ENCODE results near the gene ZBTB39. TPM values are rescaled to one million over a fixed set of nuclear protein-coding genes. Genes with fewer than 3 reads are reported as not detected.

ZBTB39 gene
- total and polyA plus RNA-seq, 2 donors (not counting 1 experiment from before 2014, with no cell fraction given) = 5.4 to 13.9 TPM

DNA sequence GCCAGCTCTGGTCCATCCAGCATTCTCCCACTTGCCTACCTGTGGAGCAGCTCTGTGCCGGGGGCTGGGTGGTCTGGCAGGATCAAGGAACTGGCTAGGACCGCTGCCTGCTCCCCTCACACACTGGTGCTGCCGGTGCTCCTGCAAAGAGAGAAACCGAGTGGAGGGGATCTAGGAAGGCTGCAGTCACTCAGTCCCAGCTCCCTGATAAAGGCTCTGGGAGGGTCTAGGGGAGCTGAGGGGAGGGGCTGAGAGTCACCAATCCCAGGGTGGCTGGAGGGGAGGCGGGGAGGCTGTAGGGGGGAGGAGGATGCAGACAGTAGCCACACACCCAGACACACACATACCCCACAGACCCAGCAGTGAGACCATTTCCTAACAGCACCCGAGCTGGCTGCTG is 10.0 kb upstream of the ZBTB39 start, which contains the start of gene TAC3:
TSS of gene TAC3 (minus strand) at position 182 of the 400 bp plus-strand sequence. CDS start 732 bp downstream, outside the sequence.
- H3K27ac Mint-ChIP-seq = no peak within 1 kb of the TSS
- Histone ChIP-seq H3K4me2 (replicated peaks; ENCODE audit: low read depth, low read length, poor library complexity, severe bottlenecking) (no peak within 1 kb of the TSS), H3K9me3 (ENCODE audit: control extremely low read depth in 1 of 3, control insufficient read depth in 2 of 3, insufficient read depth in 1 of 3, low read length in 2 of 3) (no peaks in the 10 kb centered on the region), H2AFZ (ENCODE audit: insufficient read depth, low read depth, low read length, poor library complexity, severe bottlenecking) (no peak within 1 kb of the TSS), H3K79me2 (ENCODE audit: control insufficient read depth, insufficient read depth, low read length) (no peaks in the 10 kb centered on the region), H3K9ac (ENCODE audit: low read length) (no peak within 1 kb of the TSS), H3K4me3 (ENCODE audit: control extremely low read depth in 1 of 5, extremely low read depth in 1 of 5, insufficient read depth in 1 of 5, low read depth in 2 of 5, low read length in 4 of 5) (no peak within 1 kb of the TSS), H4K20me1 (ENCODE audit: control insufficient read depth, insufficient read depth, low read length, poor library complexity, severe bottlenecking) (no peaks in the 10 kb centered on the region), H3K36me3 (replicated peaks in 1 of 2; ENCODE audit: control extremely low read depth in 1 of 2, control insufficient read depth in 1 of 2, extremely low read depth in 1 of 2, insufficient read depth in 2 of 2, low read length in 1 of 2) (no peaks in the 10 kb centered on the region), H3K4me1 (ENCODE audit: control insufficient read depth in 2 of 2, insufficient read depth in 2 of 2, low read length in 2 of 2) (peaks cover 5 to 17% of the 10 kb centered on the region in 2 donors), H3K27ac (ENCODE audit: low read length in 2 of 2) (no peak within 1 kb of the TSS), H3K27me3 (replicated peaks in 1 of 4; ENCODE audit: control extremely low read depth in 1 of 4, control insufficient read depth in 3 of 4, insufficient read depth in 4 of 4, low read length in 3 of 4) (peaks cover 0 to 3% (median 1%) of the 10 kb centered on the region in 4 experiments)
- no peak within 1 kb of the TSS for H3K4me3 Mint-ChIP-seq
- no peak for TF ChIP-seq EZH2 (IDR thresholded peaks at IDR 0.05; ENCODE audit: borderline replicate concordance, insufficient read depth, low read depth, low read length, poor library complexity, severe bottlenecking)
- TF ChIP-seq, protein P1, sequence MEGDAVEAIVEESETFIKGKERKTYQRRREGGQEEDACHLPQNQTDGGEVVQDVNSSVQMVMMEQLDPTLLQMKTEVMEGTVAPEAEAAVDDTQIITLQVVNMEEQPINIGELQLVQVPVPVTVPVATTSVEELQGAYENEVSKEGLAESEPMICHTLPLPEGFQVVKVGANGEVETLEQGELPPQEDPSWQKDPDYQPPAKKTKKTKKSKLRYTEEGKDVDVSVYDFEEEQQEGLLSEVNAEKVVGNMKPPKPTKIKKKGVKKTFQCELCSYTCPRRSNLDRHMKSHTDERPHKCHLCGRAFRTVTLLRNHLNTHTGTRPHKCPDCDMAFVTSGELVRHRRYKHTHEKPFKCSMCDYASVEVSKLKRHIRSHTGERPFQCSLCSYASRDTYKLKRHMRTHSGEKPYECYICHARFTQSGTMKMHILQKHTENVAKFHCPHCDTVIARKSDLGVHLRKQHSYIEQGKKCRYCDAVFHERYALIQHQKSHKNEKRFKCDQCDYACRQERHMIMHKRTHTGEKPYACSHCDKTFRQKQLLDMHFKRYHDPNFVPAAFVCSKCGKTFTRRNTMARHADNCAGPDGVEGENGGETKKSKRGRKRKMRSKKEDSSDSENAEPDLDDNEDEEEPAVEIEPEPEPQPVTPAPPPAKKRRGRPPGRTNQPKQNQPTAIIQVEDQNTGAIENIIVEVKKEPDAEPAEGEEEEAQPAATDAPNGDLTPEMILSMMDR (IDR thresholded peaks at IDR 0.05) = no peak
- H3K4me1 Mint-ChIP-seq = peaks cover 16% of the 10 kb centered on the region
- no peaks in the 10 kb centered on the region for H3K9me3 Mint-ChIP-seq (ENCODE audit: insufficient read depth)
- ATAC-seq (ENCODE audit: low read depth) (no peak), DNase-seq (no peak)
- intact Hi-C loops (cut with micrococcal nuclease) = no loop called here
- CTCF ChIA-PET = interaction anchor here (0.7 to 1.4 kb wide), 3 partner anchors 11 to 52 kb away, joined by 3 to 5 read pairs (median 3); no protein-coding TSS in a partner anchor
- WGBS (ENCODE audit: insufficient coverage) = 93% methylated on average over 4 of the region's 6 CpGs
- H3K27me3 Mint-ChIP-seq = peaks cover 18% of the 10 kb centered on the region
- POLR2A ChIA-PET = no interaction called here

DNA sequence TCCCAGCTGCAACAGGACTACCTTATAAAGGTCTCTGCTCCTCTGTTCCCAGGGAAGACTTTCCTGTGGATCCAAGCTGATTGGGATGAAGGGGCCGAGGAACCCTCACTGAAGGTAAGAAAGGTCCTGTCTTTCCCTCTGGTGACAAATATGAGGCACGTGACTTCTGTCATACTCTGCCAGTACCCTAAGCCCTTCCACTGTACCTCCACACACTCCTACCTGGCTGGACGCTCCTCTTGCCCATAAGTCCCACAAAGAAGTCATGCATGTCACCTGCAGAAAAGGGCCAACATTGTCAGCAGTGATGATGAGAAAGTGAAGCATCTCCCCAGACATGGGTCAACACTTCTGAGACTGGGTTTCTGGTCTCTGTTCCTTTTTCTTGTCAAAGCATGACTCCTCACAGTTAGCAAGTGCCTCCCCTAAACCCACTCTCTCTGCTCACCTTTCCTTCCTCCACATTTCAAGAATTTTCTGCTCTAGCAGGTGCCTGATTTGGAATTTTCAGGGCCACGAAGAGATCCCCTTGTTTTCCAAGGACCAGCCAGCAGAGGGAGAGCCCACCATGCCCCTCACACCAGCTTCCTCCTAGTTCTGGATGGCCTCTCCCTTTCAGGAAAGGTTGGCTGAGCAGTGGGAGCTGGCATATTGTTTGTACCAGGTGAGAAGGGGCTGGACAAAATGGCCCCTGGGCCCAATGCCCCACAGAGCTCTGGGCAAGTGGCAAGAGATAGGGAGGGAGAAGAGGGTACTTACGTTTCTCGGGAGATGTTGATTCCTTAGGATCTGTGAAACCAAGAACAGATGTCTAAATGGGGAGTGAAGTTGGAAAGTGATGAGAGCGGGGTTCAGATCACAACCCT is 6.5 kb upstream of the ZBTB39 start:
- Histone ChIP-seq H3K9me3 (ENCODE audit: control extremely low read depth in 1 of 3, control insufficient read depth in 2 of 3, insufficient read depth in 1 of 3, low read length in 2 of 3) (no peaks in the 10 kb centered on the region), H3K4me3 (ENCODE audit: control extremely low read depth in 1 of 5, extremely low read depth in 1 of 5, insufficient read depth in 1 of 5, low read depth in 2 of 5, low read length in 4 of 5) (no peak overlapping the region), H3K9ac (ENCODE audit: low read length) (no peak overlapping the region), H3K27ac (ENCODE audit: low read length in 2 of 2) (no peak overlapping the region), H3K4me2 (replicated peaks; ENCODE audit: low read depth, low read length, poor library complexity, severe bottlenecking) (no peak overlapping the region), H3K36me3 (replicated peaks in 1 of 2; ENCODE audit: control extremely low read depth in 1 of 2, control insufficient read depth in 1 of 2, extremely low read depth in 1 of 2, insufficient read depth in 2 of 2, low read length in 1 of 2) (no peaks in the 10 kb centered on the region), H4K20me1 (ENCODE audit: control insufficient read depth, insufficient read depth, low read length, poor library complexity, severe bottlenecking) (no peaks in the 10 kb centered on the region), H2AFZ (ENCODE audit: insufficient read depth, low read depth, low read length, poor library complexity, severe bottlenecking) (no peak overlapping the region), H3K4me1 (ENCODE audit: control insufficient read depth in 2 of 2, insufficient read depth in 2 of 2, low read length in 2 of 2) (peaks cover 5 to 18% of the 10 kb centered on the region in 2 donors), H3K27me3 (replicated peaks in 1 of 4; ENCODE audit: control extremely low read depth in 1 of 4, control insufficient read depth in 3 of 4, insufficient read depth in 4 of 4, low read length in 3 of 4) (peaks cover 0 to 3% (median 1%) of the 10 kb centered on the region in 4 experiments), H3K79me2 (ENCODE audit: control insufficient read depth, insufficient read depth, low read length) (no peaks in the 10 kb centered on the region)
- peaks cover 18% of the 10 kb centered on the region for H3K27me3 Mint-ChIP-seq
- POLR2A ChIA-PET = no interaction called here
- CTCF ChIA-PET = interaction anchor here (0.6 to 3.1 kb wide), 4 partner anchors 19 to 405 kb away, joined by 3 to 12 read pairs (median 6); partner anchors contain the start of gene STAT6
- H3K4me3 Mint-ChIP-seq = no peak overlapping the region
- ATAC-seq (ENCODE audit: low read depth) (no peak), DNase-seq (no peak)
- intact Hi-C loops (cut with micrococcal nuclease) = no loop called here
- no peak overlapping the region for H3K27ac Mint-ChIP-seq
- peaks cover 16% of the 10 kb centered on the region for H3K4me1 Mint-ChIP-seq
- TF ChIP-seq, protein P1 (IDR thresholded peaks at IDR 0.05) = no peak
- no peak for TF ChIP-seq EZH2 (IDR thresholded peaks at IDR 0.05; ENCODE audit: borderline replicate concordance, insufficient read depth, low read depth, low read length, poor library complexity, severe bottlenecking)
- H3K9me3 Mint-ChIP-seq (ENCODE audit: insufficient read depth) = no peaks in the 10 kb centered on the region
- WGBS (ENCODE audit: insufficient coverage) = 25% methylated on average over 2 of the region's 7 CpGs

Data from B cell (primary cell).